GM18526 (cell line): ENCODE results near the gene DPP10.

Experiments used
- POLR2A ChIP-seq: IDR thresholded peaks from 3 replicates; pipeline ENCODE4 v1.6.1; 2011; ENCODE audit not compliant: insufficient read length; ENCODE audit errors: extremely low read depth

DPP10 gene

GRCh38 chr2:115569547-115569946 is 1127.1 kb downstream of the DPP10 start:
- TF ChIP-seq POLR2A: no peak

DNA sequence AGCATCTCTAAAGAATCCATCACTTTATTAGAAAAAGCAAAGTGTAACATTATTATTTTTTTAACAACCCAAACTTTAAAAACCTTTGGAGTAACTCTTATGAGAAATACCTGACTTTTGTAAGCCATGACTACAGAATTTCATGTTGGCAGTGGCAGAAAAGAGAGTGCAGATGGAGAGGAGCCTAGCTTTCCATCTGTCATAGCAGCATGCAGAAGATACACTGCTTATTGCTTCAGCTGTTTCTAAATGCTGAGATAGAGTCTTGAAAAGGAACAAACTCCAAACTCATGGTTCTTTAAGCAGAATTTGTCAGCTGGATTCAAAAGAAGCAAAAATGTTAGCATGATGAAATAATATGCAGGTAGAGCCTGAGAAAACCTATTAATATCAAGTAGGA is 1130.3 kb downstream of the DPP10 start:
- no peak for TF ChIP-seq POLR2A

- TF ChIP-seq POLR2A: no peak
Measured at GRCh38 chr2:115573756-115574155, 1131.3 kb downstream of the DPP10 start.

- no peak for TF ChIP-seq POLR2A
Measured at GRCh38 chr2:115574667-115575066, 1132.2 kb downstream of the DPP10 start.

DNA sequence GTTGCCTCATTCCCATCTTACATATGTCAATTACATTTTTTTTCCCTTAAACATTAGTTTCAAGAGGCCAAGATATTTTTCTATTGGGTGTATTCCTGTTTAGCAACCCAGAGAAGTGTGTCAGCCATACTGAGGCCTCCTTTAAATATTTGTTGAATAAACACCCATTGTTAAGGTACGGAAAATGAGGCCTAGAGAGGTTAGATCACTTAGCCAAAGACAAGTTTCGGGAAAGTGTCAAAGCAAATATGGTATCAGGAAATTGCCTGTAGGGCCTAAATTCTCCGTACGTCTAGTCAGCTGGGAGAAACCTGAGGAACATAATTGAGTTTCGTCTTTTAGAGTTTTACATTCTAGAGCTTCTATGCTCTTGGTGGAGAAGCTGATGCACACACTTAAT is 1138.3 kb downstream of the DPP10 start:
- no peak for TF ChIP-seq POLR2A

DNA sequence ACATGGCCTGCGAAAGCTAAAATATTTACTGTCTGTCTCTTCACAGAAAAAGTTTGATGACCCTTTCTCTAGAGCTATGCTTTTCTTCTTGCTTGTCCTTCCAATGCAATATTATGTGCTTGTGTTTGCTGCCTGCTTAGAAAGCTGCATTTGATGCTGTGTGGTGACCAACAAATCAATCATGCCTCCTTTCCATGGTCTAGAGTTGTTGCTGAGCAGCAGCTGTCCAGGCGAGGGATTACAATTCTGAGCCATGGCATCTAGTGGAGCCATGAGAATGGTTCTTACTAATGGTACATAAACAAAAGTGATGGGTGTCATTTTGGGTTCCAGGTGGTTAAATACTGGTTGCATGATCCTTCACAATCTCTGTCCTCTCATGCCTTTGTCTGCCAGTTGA is 1142.1 kb downstream of the DPP10 start:
- TF ChIP-seq POLR2A: no peak

- no peak for TF ChIP-seq POLR2A
Measured at GRCh38 chr2:115596659-115597375, 1154.4 kb downstream of the DPP10 start.

DNA sequence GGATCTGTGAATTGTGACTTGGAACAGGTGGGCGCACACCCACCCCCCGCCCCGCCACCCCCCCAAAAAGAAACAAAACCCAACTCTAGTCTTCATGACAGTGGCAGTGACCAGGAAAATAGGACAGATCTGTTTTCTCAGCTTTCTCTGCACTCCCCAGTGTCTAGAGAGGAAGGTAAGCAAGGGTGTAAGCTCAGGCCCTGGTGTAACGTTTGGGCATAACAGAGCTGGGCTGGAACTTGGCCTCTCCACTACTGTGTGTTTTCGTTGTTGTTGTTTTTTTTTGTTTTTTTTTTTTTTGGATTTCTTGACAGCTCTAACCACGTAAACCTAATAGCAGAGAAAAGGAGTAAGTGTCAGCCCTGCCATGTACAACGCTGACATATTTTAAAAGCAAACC is 1160.8 kb downstream of the DPP10 start:
- TF ChIP-seq POLR2A: no peak

DNA sequence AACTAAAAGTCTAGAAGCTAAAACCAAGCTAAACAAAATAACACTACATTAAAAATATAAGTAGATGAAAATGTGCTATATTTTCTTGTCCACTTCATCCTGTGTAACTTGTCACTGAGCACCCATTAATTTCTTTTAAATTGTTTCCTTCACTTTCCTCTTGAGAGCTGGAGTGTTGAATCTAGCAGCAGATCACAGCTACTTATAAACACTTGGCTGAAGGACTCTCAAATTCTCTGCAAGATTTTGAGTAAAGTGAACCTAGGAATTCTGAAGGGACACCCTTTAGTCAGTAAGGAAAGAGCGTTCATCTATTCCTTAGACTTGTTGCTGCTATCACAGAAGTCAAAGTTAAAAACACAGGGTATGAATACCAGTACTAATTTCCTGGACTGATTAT is 1163.9 kb downstream of the DPP10 start:
- TF ChIP-seq POLR2A: no peak

- no peak for TF ChIP-seq POLR2A
Measured at GRCh38 chr2:115609978-115610377, 1167.5 kb downstream of the DPP10 start.

- no peak for TF ChIP-seq POLR2A
Measured at GRCh38 chr2:115610888-115611287, 1168.4 kb downstream of the DPP10 start.

GRCh38 chr2:115624332-115624731 is 1181.9 kb downstream of the DPP10 start:
- no peak for TF ChIP-seq POLR2A

DNA sequence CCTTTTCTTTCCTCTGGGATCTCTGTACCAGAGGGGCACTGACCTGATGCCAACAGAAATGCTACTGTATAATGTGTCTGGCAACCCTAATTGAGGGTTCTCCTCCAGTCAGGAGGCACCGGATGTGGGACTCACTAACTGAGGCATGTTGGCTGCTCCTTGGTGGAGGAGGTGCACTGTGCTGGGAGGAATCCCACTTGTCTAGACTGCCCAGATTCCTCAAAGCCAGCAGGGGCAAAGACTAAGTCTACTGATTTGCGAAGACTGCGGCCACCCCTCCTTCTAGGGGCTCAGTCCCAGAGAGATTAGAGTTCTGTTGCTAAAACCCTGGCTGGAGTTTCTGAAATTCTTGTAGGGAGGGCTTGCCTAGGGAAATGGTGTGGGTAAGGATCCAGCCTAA is 1192.1 kb downstream of the DPP10 start:
- no peak for TF ChIP-seq POLR2A

- no peak for TF ChIP-seq POLR2A
Measured at GRCh38 chr2:115635430-115635829, 1193.0 kb downstream of the DPP10 start.

DNA sequence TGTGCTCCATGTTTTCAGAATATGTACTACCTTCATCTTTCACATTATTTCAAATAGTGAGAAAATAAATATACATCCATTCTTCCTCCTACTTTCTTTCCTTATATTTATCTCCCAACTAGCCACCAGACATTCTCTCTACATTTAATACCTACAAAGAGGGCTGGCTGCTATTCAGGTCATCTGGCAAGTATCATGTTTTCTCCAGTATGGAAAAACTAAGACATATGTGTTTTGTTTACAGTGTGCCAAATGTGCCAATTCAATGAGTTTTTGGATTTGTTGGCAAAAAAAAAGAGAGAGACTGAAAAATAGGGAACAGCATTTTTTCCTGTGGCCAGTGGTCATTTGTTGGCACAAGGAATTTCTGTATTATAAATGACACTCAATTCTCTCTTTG is 1207.3 kb downstream of the DPP10 start:
- TF ChIP-seq POLR2A: no peak

DNA sequence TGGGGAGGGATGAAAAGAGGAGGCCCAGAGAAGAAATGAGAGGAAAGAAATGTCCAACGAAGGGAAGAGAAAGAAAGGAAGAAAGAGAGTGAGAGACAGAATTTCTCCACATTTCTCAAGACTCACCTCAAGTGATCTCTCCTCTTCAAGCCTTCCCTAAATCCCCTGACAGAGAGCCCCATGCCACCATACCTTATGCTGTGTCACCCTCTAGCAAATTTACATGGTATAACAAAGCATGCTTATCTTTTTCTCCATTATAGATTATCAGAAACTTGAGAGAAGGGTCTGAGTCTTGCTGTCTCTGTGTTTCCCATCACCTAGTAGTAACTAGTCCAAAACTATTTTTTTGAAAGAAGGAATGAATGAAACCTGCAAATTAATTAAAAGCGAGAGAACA is 1208.4 kb downstream of the DPP10 start:
- TF ChIP-seq POLR2A: no peak

DNA sequence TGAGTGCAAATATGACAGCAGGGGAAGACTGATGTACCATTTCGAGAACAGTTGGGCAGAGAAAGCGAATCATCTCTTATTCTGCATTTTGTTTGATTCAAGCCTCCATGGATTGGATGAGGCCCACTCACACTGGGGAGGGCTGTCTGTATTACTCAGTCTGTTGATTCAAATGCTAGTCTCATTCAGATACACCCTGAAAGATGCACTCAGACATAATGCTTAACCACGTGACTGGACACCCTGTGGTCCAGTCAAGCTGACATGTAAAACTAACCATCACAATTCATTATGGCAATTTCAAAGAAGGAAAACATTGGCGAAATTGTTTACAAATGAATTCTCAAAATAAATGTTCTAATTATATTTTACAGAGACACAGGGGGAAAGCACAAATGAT is 1210.2 kb downstream of the DPP10 start:
- no peak for TF ChIP-seq POLR2A
